ENCODE measurements around the gene TRPM7. TPM values are rescaled to one million over a fixed set of nuclear protein-coding genes. Genes with fewer than 3 reads are reported as not detected.

TRPM7 gene
- total RNA-seq, 1 donor from 2014 or later, result 43.6 TPM

- Mint-ChIP-seq H3K4me1 (ENCODE audit: unreplicated experiment) (no peaks in the 10 kb centered on the region), H3K4me3 (no peak overlapping the region), H3K9me3 (no peaks in the 10 kb centered on the region), H3K27ac (no peak overlapping the region), H3K27me3 (no peaks in the 10 kb centered on the region), H3K36me3 (peaks cover 23% of the 10 kb centered on the region)
- no peak for DNase-seq (ENCODE audit: extremely low spot score, unreplicated experiment)
- TF ChIP-seq, protein P1, sequence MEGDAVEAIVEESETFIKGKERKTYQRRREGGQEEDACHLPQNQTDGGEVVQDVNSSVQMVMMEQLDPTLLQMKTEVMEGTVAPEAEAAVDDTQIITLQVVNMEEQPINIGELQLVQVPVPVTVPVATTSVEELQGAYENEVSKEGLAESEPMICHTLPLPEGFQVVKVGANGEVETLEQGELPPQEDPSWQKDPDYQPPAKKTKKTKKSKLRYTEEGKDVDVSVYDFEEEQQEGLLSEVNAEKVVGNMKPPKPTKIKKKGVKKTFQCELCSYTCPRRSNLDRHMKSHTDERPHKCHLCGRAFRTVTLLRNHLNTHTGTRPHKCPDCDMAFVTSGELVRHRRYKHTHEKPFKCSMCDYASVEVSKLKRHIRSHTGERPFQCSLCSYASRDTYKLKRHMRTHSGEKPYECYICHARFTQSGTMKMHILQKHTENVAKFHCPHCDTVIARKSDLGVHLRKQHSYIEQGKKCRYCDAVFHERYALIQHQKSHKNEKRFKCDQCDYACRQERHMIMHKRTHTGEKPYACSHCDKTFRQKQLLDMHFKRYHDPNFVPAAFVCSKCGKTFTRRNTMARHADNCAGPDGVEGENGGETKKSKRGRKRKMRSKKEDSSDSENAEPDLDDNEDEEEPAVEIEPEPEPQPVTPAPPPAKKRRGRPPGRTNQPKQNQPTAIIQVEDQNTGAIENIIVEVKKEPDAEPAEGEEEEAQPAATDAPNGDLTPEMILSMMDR (conservative IDR thresholded peaks at IDR 0.05), result no peak
Observed at GRCh38 chr15:50665938-50666337, 20.7 kb downstream of the TRPM7 start.

- no peak for DNase-seq (ENCODE audit: extremely low spot score, unreplicated experiment)
- Mint-ChIP-seq H3K4me3 (no peak overlapping the region), H3K4me1 (ENCODE audit: unreplicated experiment) (no peaks in the 10 kb centered on the region), H3K9me3 (no peaks in the 10 kb centered on the region), H3K36me3 (peaks cover 25% of the 10 kb centered on the region), H3K27ac (no peak overlapping the region), H3K27me3 (no peaks in the 10 kb centered on the region)
- TF ChIP-seq, protein P1 (conservative IDR thresholded peaks at IDR 0.05), result no peak
Observed at GRCh38 chr15:50655555-50655954, 31.0 kb downstream of the TRPM7 start.

DNA sequence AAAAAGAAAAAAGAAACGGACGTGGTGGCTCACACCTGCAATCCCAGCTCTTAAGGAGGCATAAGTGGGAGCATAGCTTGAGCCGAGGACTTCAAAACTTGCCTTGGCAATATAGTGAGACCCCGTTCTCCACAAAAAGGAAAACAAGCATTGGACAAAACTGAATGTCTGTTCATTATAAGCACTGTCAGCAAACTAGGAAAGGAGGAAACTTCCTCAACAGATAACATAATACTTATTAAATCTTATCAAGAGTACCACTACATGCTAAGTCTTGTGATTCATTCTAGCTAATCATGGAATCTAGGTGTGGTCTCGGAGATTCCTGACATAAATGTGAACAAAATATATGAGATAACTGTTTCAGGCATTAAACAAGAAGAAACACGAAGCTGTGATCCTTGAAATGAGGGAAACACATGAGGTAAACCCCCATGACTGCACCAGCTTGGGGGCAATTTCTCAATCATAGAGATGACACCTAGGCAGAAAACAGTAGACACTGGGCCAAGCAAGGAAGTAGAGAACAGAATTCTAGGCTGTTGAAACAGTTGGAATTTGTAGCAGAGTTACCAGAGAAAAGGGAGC, 33.3 kb downstream of the TRPM7 start:
- H3K4me1 Mint-ChIP-seq (ENCODE audit: unreplicated experiment), result no peaks in the 10 kb centered on the region
- H3K4me3 Mint-ChIP-seq, result no peak overlapping the region
- no peak overlapping the region for H3K27ac Mint-ChIP-seq
- TF ChIP-seq, protein P1 (conservative IDR thresholded peaks at IDR 0.05), result no peak
- H3K27me3 Mint-ChIP-seq, result no peaks in the 10 kb centered on the region
- H3K36me3 Mint-ChIP-seq, result peaks cover 22% of the 10 kb centered on the region
- no peak for DNase-seq (ENCODE audit: extremely low spot score, unreplicated experiment)
- no peaks in the 10 kb centered on the region for H3K9me3 Mint-ChIP-seq

GRCh38 chr15:50652671-50653070, 33.9 kb downstream of the TRPM7 start:
- no peak for DNase-seq (ENCODE audit: extremely low spot score, unreplicated experiment)
- TF ChIP-seq, protein P1 (conservative IDR thresholded peaks at IDR 0.05), result no peak
- Mint-ChIP-seq H3K4me3 (no peak overlapping the region), H3K4me1 (ENCODE audit: unreplicated experiment) (no peaks in the 10 kb centered on the region), H3K27ac (no peak overlapping the region), H3K9me3 (no peaks in the 10 kb centered on the region), H3K27me3 (no peaks in the 10 kb centered on the region), H3K36me3 (peaks cover 22% of the 10 kb centered on the region)

GRCh38 chr15:50641318-50641717, 45.3 kb downstream of the TRPM7 start:
- H3K36me3 Mint-ChIP-seq, result peaks cover 27% of the 10 kb centered on the region
- no peaks in the 10 kb centered on the region for H3K9me3 Mint-ChIP-seq
- no peak overlapping the region for H3K4me3 Mint-ChIP-seq
- H3K27me3 Mint-ChIP-seq, result no peaks in the 10 kb centered on the region
- TF ChIP-seq, protein P1 (conservative IDR thresholded peaks at IDR 0.05), result no peak
- no peaks in the 10 kb centered on the region for H3K4me1 Mint-ChIP-seq (ENCODE audit: unreplicated experiment)
- no peak for DNase-seq (ENCODE audit: extremely low spot score, unreplicated experiment)
- no peak overlapping the region for H3K27ac Mint-ChIP-seq

DNA sequence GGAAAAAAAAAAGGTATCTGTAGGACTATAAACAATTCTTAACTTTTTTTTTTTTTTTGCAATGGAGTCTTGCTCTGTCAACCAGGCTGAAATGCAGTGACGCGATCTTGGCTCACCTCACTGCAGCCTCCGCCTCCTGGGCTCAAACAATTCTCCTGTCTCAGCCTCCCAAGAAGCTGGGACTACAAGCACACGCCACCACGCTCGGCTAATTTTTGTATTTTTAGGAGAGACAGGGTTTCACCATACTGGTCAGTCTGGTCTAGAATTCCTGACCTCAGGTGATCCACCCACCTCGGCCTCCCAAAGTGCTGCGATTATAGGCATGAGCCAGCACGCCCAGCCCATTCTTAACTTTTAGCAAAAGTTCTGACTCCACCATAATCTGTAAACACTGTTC, 50.5 kb downstream of the TRPM7 start:
- TF ChIP-seq, protein P1 (conservative IDR thresholded peaks at IDR 0.05), result no peak
- Mint-ChIP-seq H3K4me1 (ENCODE audit: unreplicated experiment) (no peaks in the 10 kb centered on the region), H3K9me3 (no peaks in the 10 kb centered on the region), H3K27me3 (no peaks in the 10 kb centered on the region), H3K36me3 (peaks cover 17% of the 10 kb centered on the region), H3K4me3 (no peak overlapping the region), H3K27ac (no peak overlapping the region)
- DNase-seq (ENCODE audit: extremely low spot score, unreplicated experiment), result no peak
